Thoracic aorta (tissue), 2 donors: Measurements from ENCODE around the gene TRPM3. TPM values are rescaled to one million over a fixed set of nuclear protein-coding genes. Genes with fewer than 3 reads are reported as not detected.
A peak's percentile ranks its signal among the peaks of the same experiment; 100 is the strongest.

Source experiments
- ATAC-seq: fragments of 150-250 bp; one replicate; pipeline ENCODE4 v1.8.0; 2017; ENCODE audit warnings: low read depth; ENCODE audit not compliant: insufficient number of reproducible peaks, low FRiP score
- DNase-seq: peaks from one replicate; pipeline ENCODE4 v3.0.0-alpha.2; 2020; ENCODE audit warnings: low spot score
- H3K27ac ChIP-seq, 2 donors: fragments of 200-600 bp; sonication (generic); 1 replicate in 1 of 2; 2 replicates in 1 of 2; pipeline ENCODE4 v1.5.1; 2016; ENCODE audit warnings: mild to moderate bottlenecking in 2 of 2, moderate library complexity in 2 of 2
- H3K27me3 ChIP-seq: fragments of 200-600 bp; sonication (generic); replicated peaks from 2 replicates; pipeline ENCODE4 v1.6.0; 2016; ENCODE audit warnings: mild to moderate bottlenecking; ENCODE audit not compliant: insufficient read depth
- H3K36me3 ChIP-seq: fragments of 200-600 bp; sonication (generic); one replicate; pipeline ENCODE4 v1.5.1; 2016
- H3K4me1 ChIP-seq, 2 donors: fragments of 200-600 bp; sonication (generic); 1 replicate in 1 of 2; 2 replicates in 1 of 2; pipeline versions ENCODE4 v1.5.1 to v1.6.0; 2016; ENCODE audit warnings: low read depth in 2 of 2, mild to moderate bottlenecking in 1 of 2; ENCODE audit not compliant: control insufficient read depth in 1 of 2
- H3K4me3 ChIP-seq: fragments of 200-600 bp; sonication (generic); 2 replicates; pipeline ENCODE4 v1.5.1; 2016; ENCODE audit warnings: mild to moderate bottlenecking
- H3K9me3 ChIP-seq: fragments of 200-600 bp; sonication (generic); 2 replicates; pipeline ENCODE4 v1.5.1; 2016
- CTCF ChIP-seq: fragments of 200-600 bp; sonication (generic); IDR thresholded peaks from one replicate; pipeline ENCODE4 v1.5.1; 2019; ENCODE audit warnings: antibody characterized with exemption
- total RNA-seq, 2 donors: library from RNA; depleted of rRNA; stranded (reverse); fragments of >200 nt; gene quantifications; one replicate each; pipeline versions ENCODE4 v1.1.0 to v1.2.3, GENCODE V29; 2016

The TRPM3 gene
- total RNA-seq, 2 donors from 2014 or later = 2.1 to 5.0 TPM

- no peak for ATAC-seq
- TF ChIP-seq CTCF = no peak
- no peak overlapping the region for H3K27ac ChIP-seq
- no peaks in the 10 kb centered on the region for H3K27me3 ChIP-seq
- no peaks in the 10 kb centered on the region for H3K9me3 ChIP-seq
- peaks cover 27 to 37% of the 10 kb centered on the region in 2 donors for H3K4me1 ChIP-seq
- DNase-seq = no peak
- no peak overlapping the region for H3K4me3 ChIP-seq
- H3K36me3 ChIP-seq = no peaks in the 10 kb centered on the region
Measured at GRCh38 chr9:70490478-70490877, 630.9 kb downstream of the TRPM3 start.

- ATAC-seq = no peak
- TF ChIP-seq CTCF = no peak
- Histone ChIP-seq H3K9me3 (no peaks in the 10 kb centered on the region), H3K4me1 (peaks cover 44 to 55% of the 10 kb centered on the region in 2 donors), H3K27me3 (no peaks in the 10 kb centered on the region), H3K4me3 (no peak overlapping the region), H3K27ac (peak overlapping the region in 1 of 2 donors; percentile 51), H3K36me3 (no peaks in the 10 kb centered on the region)
- DNase-seq = no peak
Measured at GRCh38 chr9:70488793-70489105, 632.7 kb downstream of the TRPM3 start.

GRCh38 chr9:70488098-70488792 lies 633.2 kb downstream of the TRPM3 start:
- H3K9me3 ChIP-seq = no peaks in the 10 kb centered on the region
- no peak overlapping the region for H3K4me3 ChIP-seq
- peak overlapping the region in 1 of 2 donors; percentile 51 for H3K27ac ChIP-seq
- no peaks in the 10 kb centered on the region for H3K36me3 ChIP-seq
- no peak for ATAC-seq
- H3K4me1 ChIP-seq = peaks cover 45 to 56% of the 10 kb centered on the region in 2 donors
- TF ChIP-seq CTCF = no peak
- no peak for DNase-seq
- H3K27me3 ChIP-seq = no peaks in the 10 kb centered on the region

GRCh38 chr9:70486127-70486526 lies 635.3 kb downstream of the TRPM3 start:
- Histone ChIP-seq H3K36me3 (no peaks in the 10 kb centered on the region), H3K27me3 (no peaks in the 10 kb centered on the region), H3K27ac (peak overlapping the region in 1 of 2 donors; percentile 57), H3K4me3 (no peak overlapping the region), H3K9me3 (no peaks in the 10 kb centered on the region), H3K4me1 (peaks cover 50 to 60% of the 10 kb centered on the region in 2 donors)
- TF ChIP-seq CTCF = no peak
- DNase-seq (no peak), ATAC-seq (no peak)

- TF ChIP-seq CTCF = no peak
- Histone ChIP-seq H3K27ac (peak overlapping the region; percentile 15 to 57), H3K4me1 (peaks cover 56 to 68% of the 10 kb centered on the region in 2 donors), H3K4me3 (no peak overlapping the region), H3K9me3 (no peaks in the 10 kb centered on the region), H3K36me3 (no peaks in the 10 kb centered on the region), H3K27me3 (no peaks in the 10 kb centered on the region)
- no peak for DNase-seq
- no peak for ATAC-seq
Measured at GRCh38 chr9:70485273-70485858, 636.1 kb downstream of the TRPM3 start.
